WTC11 (cell line): ENCODE results near the gene ZMYND15. TPM values are rescaled to one million over a fixed set of nuclear protein-coding genes. Genes with fewer than 3 reads are reported as not detected.

Experiments
- ATAC-seq: fragments of 200-7000 bp; cut with Tn5 transposase; 2 replicates; pipeline ENCODE4 v1.10.0; 2021; ENCODE audit warnings: mild to moderate bottlenecking, moderate library complexity
- CTCF ChIA-PET: fragments of 300-600 bp; sonication (Branson Sonifier 250); formaldehyde crosslinking; loops from one replicate; lab custom pipeline; 2021; ENCODE audit warnings: antibody characterized with exemption; lab: Charles Lee
- POLR2A ChIA-PET: fragments of 350-600 bp; sonication (Branson Sonifier 250); formaldehyde crosslinking; loops from one replicate; lab custom pipeline; 2021; ENCODE audit warnings: antibody characterized with exemption; lab: Charles Lee
- DNase-seq: peaks from one replicate; pipeline ENCODE4 v3.0.0; 2021; ENCODE audit warnings: low spot score
- H3K27ac Mint-ChIP-seq: 2 replicates; pipeline ENCODE4 v1.8.0; 2021; ENCODE audit warnings: mixed read lengths
- H3K27me3 Mint-ChIP-seq: 2 replicates; pipeline ENCODE4 v1.8.0; 2021; ENCODE audit warnings: low read depth, mild to moderate bottlenecking, moderate library complexity, mixed read lengths
- H3K36me3 Mint-ChIP-seq: 2 replicates; pipeline ENCODE4 v1.8.0; 2021; ENCODE audit warnings: mixed read lengths
- H3K4me1 Mint-ChIP-seq: 2 replicates; pipeline ENCODE4 v1.8.0; 2022; ENCODE audit warnings: mixed read lengths
- H3K4me3 Mint-ChIP-seq: 2 replicates; pipeline ENCODE4 v1.8.0; 2021; ENCODE audit warnings: mild to moderate bottlenecking, moderate library complexity, mixed read lengths
- H3K9me3 Mint-ChIP-seq: 2 replicates; pipeline ENCODE4 v1.8.0; 2021; ENCODE audit warnings: mixed read lengths
- AFF4 ChIP-seq: sonication (generic); formaldehyde crosslinking; IDR thresholded peaks from 2 replicates; pipeline ENCODE4 v1.8.1; 2023; ENCODE audit warnings: mild to moderate bottlenecking, missing genetic modification reagents, borderline replicate concordance
- AR ChIP-seq: fragments of 250-450 bp; sonication (Bioruptor Pico); IDR thresholded peaks from 2 replicates; pipeline ENCODE4 v1.9.0; 2021; ENCODE audit warnings: mild to moderate bottlenecking
- ATF6 ChIP-seq: sonication (generic); formaldehyde crosslinking; IDR thresholded peaks from 2 replicates; pipeline ENCODE4 v1.8.1; 2023; ENCODE audit warnings: mild to moderate bottlenecking, missing genetic modification reagents
- CBFB ChIP-seq: sonication (generic); formaldehyde crosslinking; IDR thresholded peaks from 2 replicates; pipeline ENCODE4 v1.8.1; 2022; ENCODE audit warnings: mild to moderate bottlenecking, low read depth, missing genetic modification reagents
- FOXJ3 ChIP-seq: sonication (generic); formaldehyde crosslinking; IDR thresholded peaks from 2 replicates; pipeline ENCODE4 v1.9.0; 2021; ENCODE audit warnings: missing genetic modification reagents, mild to moderate bottlenecking, borderline replicate concordance
- FOXP4 ChIP-seq: sonication (generic); formaldehyde crosslinking; IDR thresholded peaks from 2 replicates; pipeline ENCODE4 v1.8.0; 2022; ENCODE audit warnings: mild to moderate bottlenecking, missing genetic modification reagents
- GRHL2 ChIP-seq: fragments of 250-450 bp; sonication (Bioruptor Pico); IDR thresholded peaks from 2 replicates; pipeline ENCODE4 v1.8.0; 2022; ENCODE audit warnings: mild to moderate bottlenecking, moderate library complexity; ENCODE audit not compliant: insufficient replicate concordance, severe bottlenecking
- HMGA2 ChIP-seq: fragments of 250-450 bp; sonication (Bioruptor Pico); IDR thresholded peaks from 2 replicates; pipeline ENCODE4 v1.4.0; 2021; ENCODE audit warnings: mild to moderate bottlenecking, moderate library complexity
- IRF2 ChIP-seq: sonication (generic); formaldehyde crosslinking; IDR thresholded peaks from 2 replicates; pipeline ENCODE4 v1.8.0; 2022; ENCODE audit warnings: low read depth, missing genetic modification reagents, borderline replicate concordance
- MLX ChIP-seq: sonication (generic); formaldehyde crosslinking; IDR thresholded peaks from 2 replicates; pipeline ENCODE4 v1.8.1; 2023; ENCODE audit warnings: mild to moderate bottlenecking, missing genetic modification reagents, moderate library complexity
- NR1H2 ChIP-seq: sonication (generic); formaldehyde crosslinking; IDR thresholded peaks from 2 replicates; pipeline ENCODE4 v1.9.0; 2021; ENCODE audit warnings: mild to moderate bottlenecking, moderate library complexity, missing genetic modification reagents
- PREB ChIP-seq: sonication (generic); formaldehyde crosslinking; IDR thresholded peaks from 2 replicates; pipeline ENCODE4 v1.8.1; 2022; ENCODE audit warnings: mild to moderate bottlenecking, missing genetic modification reagents, moderate library complexity, borderline replicate concordance
- ZBTB21 ChIP-seq: sonication (generic); formaldehyde crosslinking; IDR thresholded peaks from 2 replicates; pipeline ENCODE4 v1.8.1; 2023; ENCODE audit warnings: mild to moderate bottlenecking, missing genetic modification reagents, borderline replicate concordance
- ZNF232 ChIP-seq: sonication (generic); formaldehyde crosslinking; IDR thresholded peaks from 2 replicates; pipeline ENCODE4 v1.8.0; 2022; ENCODE audit warnings: mild to moderate bottlenecking, missing genetic modification reagents
- ZNF423 ChIP-seq: fragments of 250-450 bp; sonication (Bioruptor Pico); IDR thresholded peaks from 2 replicates; pipeline ENCODE4 v2.1.2; 2022; ENCODE audit warnings: mild to moderate bottlenecking, moderate library complexity
- ZNF671 ChIP-seq: fragments of 250-450 bp; sonication (Bioruptor Pico); IDR thresholded peaks from 2 replicates; pipeline ENCODE4 v1.8.0; 2021; ENCODE audit warnings: mild to moderate bottlenecking
- total RNA-seq: library from RNA; stranded (reverse); gene quantifications from 3 replicates; pipeline ENCODE4 v1.2.3, GENCODE V29; 2021

The ZMYND15 gene
- total RNA-seq, 1 experiment from 2014 or later, result 0.63 TPM

GRCh38 chr17:4786516-4786915 lies 46.9 kb downstream of the ZMYND15 start (continued):
- TF ChIP-seq ATF6, result no peak
- no peak for TF ChIP-seq FOXP4 (CRISPR knock-in tag)

- no peak overlapping the region for H3K27ac Mint-ChIP-seq
- no peak; the same call in 1 of the 2 replicates for ATAC-seq
- no peaks in the 10 kb centered on the region for H3K36me3 Mint-ChIP-seq
- no peaks in the 10 kb centered on the region for H3K9me3 Mint-ChIP-seq
- ChIA-PET POLR2A (no interaction called here), CTCF (interaction anchor here (0.7 to 3.2 kb wide), 15 partner anchors 8 to 285 kb away, joined by 3 to 27 read pairs (median 5); partner anchors contain the start of genes ARRB2, MED11, PLD2 and PSMB6)
- H3K4me3 Mint-ChIP-seq, result peak overlapping the region; percentile 80
- peaks cover 57% of the 10 kb centered on the region for H3K27me3 Mint-ChIP-seq
- no peak for DNase-seq
- no peak for TF ChIP-seq ZNF423 (CRISPR knock-in tag)
- TF ChIP-seq FOXJ3, result no peak
- no peak for TF ChIP-seq ZNF671 (CRISPR knock-in tag)
- no peak for TF ChIP-seq PREB (CRISPR knock-in tag)
- no peak for TF ChIP-seq MLX (CRISPR knock-in tag)
- no peak for TF ChIP-seq CBFB (CRISPR knock-in tag)
- no peak for TF ChIP-seq AR (CRISPR knock-in tag)
- no peak for TF ChIP-seq ZBTB21 (CRISPR knock-in tag)
- TF ChIP-seq AFF4 (CRISPR knock-in tag), result no peak
- no peak for TF ChIP-seq IRF2 (CRISPR knock-in tag)
- no peak for TF ChIP-seq ZNF232 (CRISPR knock-in tag)
- TF ChIP-seq HMGA2 (CRISPR knock-in tag), result no peak
- TF ChIP-seq GRHL2, result no peak
- TF ChIP-seq NR1H2, result no peak
- TF ChIP-seq, all 79 proteins: peak for 0
- H3K4me1 Mint-ChIP-seq, result peaks cover 33% of the 10 kb centered on the region
Measured at GRCh38 chr17:4788159-4788806, 48.6 kb downstream of the ZMYND15 start.
